ENCODE measurements around the gene G6PC1. TPM values are rescaled to one million over a fixed set of nuclear protein-coding genes. Genes with fewer than 3 reads are reported as not detected.
A peak's percentile ranks its signal among the peaks of the same experiment; 100 is the strongest.
"Not testable (repeated sequence)": the region's sequence is repeated elsewhere in the genome, so short reads cannot be mapped to it uniquely, and the experiment has no call there.

Gene G6PC1
- total RNA-seq, 1 donor from 2014 or later = not detected

DNA sequence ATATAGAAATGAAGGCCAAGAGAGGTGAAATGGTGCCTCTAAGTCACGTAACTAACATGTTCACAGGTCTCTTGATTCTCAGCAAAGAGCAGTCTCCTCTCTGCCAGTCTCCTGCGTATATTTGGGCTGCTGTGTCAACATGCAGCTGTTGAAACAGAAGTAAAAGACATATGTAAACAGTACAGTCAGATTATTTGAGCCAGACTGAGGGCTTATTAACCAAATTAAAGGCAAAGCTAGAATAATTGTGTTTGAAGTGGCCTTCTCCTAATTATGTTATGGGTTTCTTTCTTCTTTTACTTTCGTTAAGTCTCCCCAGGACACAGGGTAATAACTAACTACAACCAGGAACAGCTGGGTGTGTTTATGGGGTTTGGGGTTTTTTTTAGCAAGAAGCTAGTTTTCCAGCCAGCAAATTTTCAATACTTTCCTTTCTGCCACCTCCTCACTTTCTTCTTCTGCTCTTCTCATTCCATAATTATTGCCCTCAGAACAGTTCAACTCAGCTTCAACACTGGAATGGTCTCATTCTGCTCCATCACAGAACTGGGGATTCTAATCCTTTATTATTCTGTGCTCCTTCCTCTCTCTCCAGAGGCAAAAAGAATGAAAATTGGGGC is 18.4 kb downstream of the G6PC1 start:
- FAIRE-seq = no peak
- Histone ChIP-seq H3K36me3 (ENCODE audit: control insufficient read depth, insufficient read depth, low read length) (no peaks in the 10 kb centered on the region), H3K4me3 (ENCODE audit: low read depth, low read length) (no peak overlapping the region), H3K27me3 (ENCODE audit: control insufficient read depth, insufficient read depth, low read length) (no peaks in the 10 kb centered on the region)
- TF ChIP-seq, protein P1, sequence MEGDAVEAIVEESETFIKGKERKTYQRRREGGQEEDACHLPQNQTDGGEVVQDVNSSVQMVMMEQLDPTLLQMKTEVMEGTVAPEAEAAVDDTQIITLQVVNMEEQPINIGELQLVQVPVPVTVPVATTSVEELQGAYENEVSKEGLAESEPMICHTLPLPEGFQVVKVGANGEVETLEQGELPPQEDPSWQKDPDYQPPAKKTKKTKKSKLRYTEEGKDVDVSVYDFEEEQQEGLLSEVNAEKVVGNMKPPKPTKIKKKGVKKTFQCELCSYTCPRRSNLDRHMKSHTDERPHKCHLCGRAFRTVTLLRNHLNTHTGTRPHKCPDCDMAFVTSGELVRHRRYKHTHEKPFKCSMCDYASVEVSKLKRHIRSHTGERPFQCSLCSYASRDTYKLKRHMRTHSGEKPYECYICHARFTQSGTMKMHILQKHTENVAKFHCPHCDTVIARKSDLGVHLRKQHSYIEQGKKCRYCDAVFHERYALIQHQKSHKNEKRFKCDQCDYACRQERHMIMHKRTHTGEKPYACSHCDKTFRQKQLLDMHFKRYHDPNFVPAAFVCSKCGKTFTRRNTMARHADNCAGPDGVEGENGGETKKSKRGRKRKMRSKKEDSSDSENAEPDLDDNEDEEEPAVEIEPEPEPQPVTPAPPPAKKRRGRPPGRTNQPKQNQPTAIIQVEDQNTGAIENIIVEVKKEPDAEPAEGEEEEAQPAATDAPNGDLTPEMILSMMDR (IDR thresholded peaks at IDR 0.05; ENCODE audit: insufficient read depth, low read length, severe bottlenecking) = no peak
- DNase-seq (ENCODE audit: low read depth) = peak; percentile 17

DNA sequence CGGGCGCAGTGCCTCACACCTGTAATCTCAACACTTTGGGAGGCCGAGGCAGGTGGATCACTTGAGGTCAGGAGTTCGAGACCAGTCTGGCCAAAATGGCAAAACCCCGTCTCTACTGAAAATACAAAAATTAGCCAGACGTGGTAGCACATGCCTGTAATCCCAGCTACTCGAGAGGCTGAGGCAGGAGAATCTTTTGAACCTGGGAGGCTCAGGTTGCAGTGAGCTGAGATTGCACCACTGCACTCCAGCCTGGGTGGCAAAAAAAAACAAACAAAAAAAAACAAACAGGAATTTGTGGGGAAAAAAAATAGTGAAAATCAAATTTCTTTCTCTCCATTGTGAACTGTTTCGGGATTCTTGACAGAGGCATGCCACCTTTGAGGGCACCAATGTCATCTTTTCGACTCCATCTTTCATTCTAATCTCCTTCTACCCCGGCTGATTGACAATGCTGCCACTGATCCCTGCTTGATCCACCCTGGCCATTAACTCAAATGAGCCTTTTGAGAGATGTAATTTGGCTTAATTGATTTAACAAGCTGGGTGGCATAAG is 19.0 kb downstream of the G6PC1 start:
- H3K36me3 ChIP-seq (ENCODE audit: control insufficient read depth, insufficient read depth, low read length); H3K27me3 ChIP-seq (ENCODE audit: control insufficient read depth, insufficient read depth, low read length); FAIRE-seq; H3K4me3 ChIP-seq (ENCODE audit: low read depth, low read length); DNase-seq (ENCODE audit: low read depth): not testable (repeated sequence)

DNA sequence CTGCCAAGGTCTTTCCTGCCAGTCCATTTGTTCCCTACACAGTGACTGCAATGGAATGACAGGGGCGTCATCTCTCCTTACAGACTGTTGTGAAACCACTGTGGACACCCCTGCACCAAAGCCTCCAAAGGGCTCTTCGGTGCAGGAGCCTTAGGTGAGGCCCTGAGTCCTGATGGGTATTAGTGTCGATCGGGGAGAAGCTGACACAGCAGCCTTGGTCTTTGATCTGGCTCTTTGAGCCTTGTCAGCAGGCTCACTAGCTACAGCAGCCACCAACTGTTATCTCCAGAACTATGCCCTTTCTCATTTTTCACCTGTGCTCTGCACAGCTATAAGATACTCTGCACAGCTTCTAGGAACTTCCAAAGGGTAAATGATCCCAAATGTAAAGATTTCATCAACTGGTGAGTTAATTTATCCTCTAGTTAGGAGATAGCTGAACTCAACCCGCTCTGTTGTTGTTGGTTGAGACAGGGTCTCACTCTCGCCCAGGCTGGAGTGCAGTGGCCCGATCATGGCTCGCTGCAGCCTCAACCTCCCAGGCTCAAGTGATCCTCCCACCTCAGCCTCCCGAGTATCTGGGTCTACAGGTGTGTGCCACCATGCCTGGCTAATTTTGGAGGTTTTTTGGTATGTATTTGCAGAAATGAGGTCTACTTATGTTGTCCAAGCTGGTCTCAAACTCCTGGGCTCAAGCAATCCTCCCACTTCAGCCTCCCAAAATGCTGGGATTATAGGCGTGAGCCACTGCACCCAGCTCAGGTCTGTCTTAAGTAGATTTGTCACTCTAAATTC is 19.7 kb downstream of the G6PC1 start:
- H3K27me3 ChIP-seq (ENCODE audit: control insufficient read depth, insufficient read depth, low read length) = no peaks in the 10 kb centered on the region
- DNase-seq (ENCODE audit: low read depth) (no peak), FAIRE-seq (no peak)
- no peaks in the 10 kb centered on the region for H3K36me3 ChIP-seq (ENCODE audit: control insufficient read depth, insufficient read depth, low read length)
- H3K4me3 ChIP-seq (ENCODE audit: low read depth, low read length) = no peak overlapping the region
- TF ChIP-seq, protein P1 (IDR thresholded peaks at IDR 0.05; ENCODE audit: insufficient read depth, low read length, severe bottlenecking) = no peak

DNA sequence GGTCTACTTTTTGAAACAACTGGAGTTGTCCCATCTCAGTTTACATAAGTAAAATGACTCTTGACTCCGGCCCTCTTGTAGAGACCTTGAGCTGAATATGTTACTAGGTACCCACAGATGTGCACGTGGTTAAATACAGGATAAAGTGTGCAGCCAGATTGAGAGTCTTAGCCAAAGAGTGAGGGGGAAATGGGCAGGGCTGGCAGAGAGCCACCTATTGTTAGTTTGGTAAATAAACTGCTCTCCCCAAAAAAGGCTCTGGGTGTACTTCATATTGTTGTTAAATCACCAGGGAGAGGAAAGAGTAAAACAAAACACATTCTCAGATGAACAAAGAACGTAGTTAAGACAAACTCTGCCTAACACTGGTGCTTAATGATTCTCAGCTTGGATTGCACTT is 20.3 kb downstream of the G6PC1 start:
- FAIRE-seq (no peak), DNase-seq (ENCODE audit: low read depth) (no peak)
- H3K36me3 ChIP-seq (ENCODE audit: control insufficient read depth, insufficient read depth, low read length) = no peaks in the 10 kb centered on the region

DNA sequence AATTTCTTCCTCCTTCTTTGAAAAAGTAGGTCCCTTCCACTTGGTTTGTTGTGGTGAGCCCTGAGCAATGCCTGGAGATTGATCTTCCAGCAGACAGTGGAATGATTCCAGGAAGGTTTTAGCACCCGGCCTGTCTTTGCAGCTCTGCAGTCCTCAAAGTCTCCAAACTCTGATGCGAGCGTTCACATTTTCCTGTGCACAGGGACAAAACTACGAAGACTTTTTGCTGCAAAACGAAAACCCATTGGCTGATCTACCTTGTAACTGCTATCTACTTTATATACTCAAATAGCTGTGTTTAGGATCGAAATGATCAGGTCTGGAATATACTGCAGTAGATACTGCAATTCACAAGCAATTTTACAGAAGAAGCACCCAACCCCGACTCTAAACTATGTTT is 21.7 kb downstream of the G6PC1 start:
- DNase-seq (ENCODE audit: low read depth) (no peak), FAIRE-seq (no peak)
- Histone ChIP-seq H3K27me3 (ENCODE audit: control insufficient read depth, insufficient read depth, low read length) (no peaks in the 10 kb centered on the region), H3K4me3 (ENCODE audit: low read depth, low read length) (no peak overlapping the region), H3K36me3 (ENCODE audit: control insufficient read depth, insufficient read depth, low read length) (no peaks in the 10 kb centered on the region)
- TF ChIP-seq, protein P1 (IDR thresholded peaks at IDR 0.05; ENCODE audit: insufficient read depth, low read length, severe bottlenecking) = no peak

More for the DNA sequence above, 20.3 kb downstream of the G6PC1 start:
- Histone ChIP-seq H3K27me3 (ENCODE audit: control insufficient read depth, insufficient read depth, low read length) (no peaks in the 10 kb centered on the region), H3K4me3 (ENCODE audit: low read depth, low read length) (no peak overlapping the region)
- TF ChIP-seq, protein P1 (IDR thresholded peaks at IDR 0.05; ENCODE audit: insufficient read depth, low read length, severe bottlenecking) = no peak

DNA sequence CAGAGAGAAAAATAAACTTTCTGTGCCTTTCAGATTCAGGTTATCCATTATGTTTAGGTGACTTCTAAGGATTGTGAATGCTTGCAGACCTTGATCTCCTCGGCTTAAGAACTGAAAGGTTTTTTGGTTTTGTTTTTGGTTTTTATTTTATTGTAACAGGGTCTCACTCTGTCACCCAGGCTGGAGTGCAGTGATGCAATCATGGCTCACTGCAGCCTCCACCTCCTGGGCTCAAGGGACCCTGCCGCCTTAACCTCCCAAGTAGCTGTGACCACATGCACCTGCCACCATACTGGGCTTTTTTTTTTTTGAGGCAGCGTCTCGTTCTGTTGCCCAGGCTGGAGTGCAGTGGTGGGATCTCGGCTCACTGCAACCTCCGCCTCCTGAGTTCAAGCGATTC is 22.9 kb downstream of the G6PC1 start:
- DNase-seq (ENCODE audit: low read depth); H3K27me3 ChIP-seq (ENCODE audit: control insufficient read depth, insufficient read depth, low read length); H3K36me3 ChIP-seq (ENCODE audit: control insufficient read depth, insufficient read depth, low read length); FAIRE-seq; H3K4me3 ChIP-seq (ENCODE audit: low read depth, low read length): not testable (repeated sequence)
